GM21528 (cell line): ENCODE results near the gene PPM1L.
"Not testable (repeated sequence)": the region's sequence is repeated elsewhere in the genome, so short reads cannot be mapped to it uniquely, and the experiment has no call there.

Experiments
- ATAC-seq: cut with Tn5 transposase; IDR thresholded peaks from one replicate; pipeline ENCODE4 v1.9.1; 2021; ENCODE audit warnings: mild to moderate bottlenecking, moderate library complexity; ENCODE audit not compliant: unreplicated experiment, low FRiP score

Gene PPM1L

DNA sequence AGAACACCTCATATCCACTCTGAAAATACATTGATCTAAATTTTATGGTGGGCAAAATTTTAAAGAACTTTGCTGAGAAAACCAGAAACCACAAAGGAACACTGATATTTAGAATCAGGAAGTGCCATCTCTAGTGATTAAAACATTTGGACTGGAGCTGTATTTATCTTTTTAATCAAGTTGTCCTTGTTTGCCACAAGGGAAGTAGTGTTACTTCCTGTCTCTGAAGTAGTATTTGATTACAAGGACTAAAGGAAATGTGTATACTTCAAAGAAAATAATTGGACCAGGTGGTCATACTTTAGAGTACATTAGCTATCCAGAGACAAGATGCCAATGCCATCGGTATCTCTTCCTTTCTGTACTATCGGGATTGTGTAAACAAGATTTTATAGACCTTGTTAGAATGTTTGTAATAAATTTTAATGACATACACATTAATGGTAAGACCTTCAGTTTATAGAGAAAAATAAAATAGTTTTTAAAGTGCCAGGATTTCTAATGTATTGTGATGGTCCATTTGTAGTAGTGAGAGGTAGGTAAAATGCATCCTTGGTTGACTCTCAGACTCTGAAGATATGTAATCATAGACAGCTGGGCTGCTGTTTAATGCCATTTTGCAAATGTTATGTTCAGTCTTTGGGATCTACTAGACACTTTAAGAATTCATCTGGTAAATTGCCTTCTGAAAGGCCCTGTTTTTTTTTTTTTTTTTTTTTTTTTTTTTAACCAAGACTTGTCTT lies 217.2 kb downstream of the PPM1L start:
- no peak for ATAC-seq

DNA sequence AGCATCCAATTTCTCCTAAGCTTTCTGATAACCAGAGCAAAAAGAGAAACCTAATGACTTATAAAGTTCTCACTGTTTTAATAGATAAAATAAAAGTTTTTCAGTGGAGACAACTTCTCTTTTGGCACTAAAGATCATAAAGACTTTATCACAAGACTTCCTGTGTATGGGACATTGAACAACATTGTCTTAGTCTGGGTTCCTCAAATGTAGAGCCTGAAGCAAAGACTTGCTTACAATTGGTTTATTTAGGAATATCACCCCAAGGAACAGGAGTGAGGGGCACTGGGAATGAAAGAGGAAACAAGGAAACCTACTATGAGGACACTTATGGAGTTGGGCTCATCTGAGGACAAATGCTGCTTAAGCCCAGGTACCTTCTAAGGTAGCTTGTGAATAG lies 221.7 kb downstream of the PPM1L start:
- no peak for ATAC-seq

DNA sequence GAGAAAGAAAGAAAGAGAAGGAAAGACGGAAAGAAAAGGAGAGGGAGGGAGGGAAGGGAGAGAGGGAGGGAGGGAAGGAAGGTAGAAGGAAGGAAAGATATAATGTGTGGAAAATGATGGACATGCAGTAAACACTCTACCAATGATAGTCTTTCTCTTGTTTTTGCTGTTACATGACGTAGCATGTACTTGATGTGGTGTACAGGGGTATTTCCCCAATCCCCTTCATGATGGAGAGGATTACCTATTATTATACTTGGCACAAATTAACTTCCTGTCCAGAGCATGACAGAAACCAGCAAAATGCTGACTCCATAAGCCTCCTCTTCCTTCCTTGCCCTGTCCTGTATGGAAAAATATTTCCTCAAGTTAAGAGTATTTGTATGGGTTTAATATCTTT lies 224.7 kb downstream of the PPM1L start:
- peak; percentile 61 for ATAC-seq

DNA sequence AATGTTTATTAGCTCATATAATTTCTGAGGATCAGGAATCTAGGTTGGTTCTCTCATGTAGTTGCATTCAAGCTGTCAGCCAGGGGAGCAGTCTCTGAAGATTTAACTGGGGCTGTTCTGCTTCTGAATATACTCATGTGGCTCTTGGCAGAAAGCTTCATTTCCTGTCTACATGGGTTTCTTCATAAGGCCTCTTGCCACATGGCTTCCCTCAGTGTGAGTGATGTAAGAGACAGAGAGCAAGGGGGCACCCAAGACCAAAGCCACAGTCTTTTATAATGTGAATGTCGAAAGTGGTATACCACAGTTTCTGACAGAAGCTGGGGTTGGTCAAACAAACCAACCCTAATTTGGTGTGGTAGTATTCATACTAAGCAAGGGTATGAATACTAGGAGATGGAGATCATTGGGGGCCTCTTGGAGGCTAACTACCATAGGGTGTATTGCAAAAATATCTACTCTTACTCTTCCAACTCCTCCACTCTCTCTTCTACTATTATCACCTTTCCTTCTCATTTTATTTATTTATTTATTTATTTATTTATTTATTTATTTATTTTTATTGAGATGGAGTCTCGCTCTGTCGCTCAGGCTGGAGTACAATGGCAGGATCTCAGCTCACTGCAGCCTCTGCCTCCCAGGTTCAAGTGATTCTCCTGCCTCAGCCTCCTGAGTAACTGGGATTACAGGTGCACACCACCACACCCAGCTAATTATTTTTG lies 225.3 kb downstream of the PPM1L start:
- peak; percentile 89 for ATAC-seq

DNA sequence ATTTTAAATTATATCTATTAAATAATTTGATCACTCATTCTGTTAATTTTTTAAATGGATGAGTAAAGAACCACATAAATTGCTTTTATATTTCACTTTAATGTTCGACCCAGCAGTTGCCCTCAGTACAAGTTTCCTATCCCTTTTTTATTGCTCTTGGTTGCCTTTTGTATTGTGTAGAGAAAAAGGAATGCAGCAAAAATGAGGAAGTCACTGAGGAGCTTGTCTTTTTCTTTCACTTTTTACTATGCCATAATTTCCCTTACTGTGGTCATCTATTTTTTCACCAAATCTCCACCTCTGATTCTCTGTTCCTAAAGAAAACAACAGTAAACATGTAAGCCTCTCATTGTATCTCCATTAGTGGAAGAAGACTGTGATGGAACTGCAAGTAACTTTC lies 226.5 kb downstream of the PPM1L start:
- no peak for ATAC-seq

DNA sequence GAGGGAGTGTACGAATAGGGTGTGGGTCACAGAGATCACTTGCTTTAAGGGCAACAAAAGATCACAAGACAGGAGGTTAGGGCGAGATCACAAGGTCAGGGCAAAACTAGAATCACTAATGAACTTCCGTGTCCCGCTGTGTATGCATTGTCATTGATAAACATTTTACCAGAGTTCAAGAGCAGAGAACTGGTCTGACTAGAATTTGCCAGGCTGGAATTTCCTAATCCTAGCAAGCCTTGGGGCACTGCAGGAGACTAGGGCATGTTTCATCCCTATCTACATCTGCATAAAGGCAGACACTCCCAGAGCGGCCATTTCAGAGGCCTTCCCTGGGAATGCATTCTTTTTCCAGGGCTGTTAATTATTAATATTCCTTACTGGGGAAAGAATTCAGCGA lies 227.9 kb downstream of the PPM1L start:
- not testable (repeated sequence) for ATAC-seq

DNA sequence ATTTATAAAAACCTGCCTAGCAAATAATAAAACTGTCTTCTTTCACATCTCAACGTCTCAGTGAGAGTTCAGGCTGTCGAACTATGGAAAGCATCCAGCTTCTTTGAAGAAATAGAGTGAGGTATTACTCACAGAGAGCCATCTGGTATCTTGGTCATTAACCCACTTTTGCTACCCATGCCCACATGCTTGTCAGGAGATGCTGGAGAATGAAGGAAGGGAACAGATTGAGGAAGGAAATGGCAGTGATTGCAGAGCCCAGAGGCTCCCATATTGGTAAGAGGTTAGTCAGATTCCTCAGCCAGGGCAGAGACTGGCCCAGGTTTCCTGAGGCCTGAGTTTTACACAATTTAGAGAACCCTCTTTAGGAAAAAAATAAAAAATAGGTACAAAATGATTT lies 230.0 kb downstream of the PPM1L start:
- ATAC-seq, result no peak

DNA sequence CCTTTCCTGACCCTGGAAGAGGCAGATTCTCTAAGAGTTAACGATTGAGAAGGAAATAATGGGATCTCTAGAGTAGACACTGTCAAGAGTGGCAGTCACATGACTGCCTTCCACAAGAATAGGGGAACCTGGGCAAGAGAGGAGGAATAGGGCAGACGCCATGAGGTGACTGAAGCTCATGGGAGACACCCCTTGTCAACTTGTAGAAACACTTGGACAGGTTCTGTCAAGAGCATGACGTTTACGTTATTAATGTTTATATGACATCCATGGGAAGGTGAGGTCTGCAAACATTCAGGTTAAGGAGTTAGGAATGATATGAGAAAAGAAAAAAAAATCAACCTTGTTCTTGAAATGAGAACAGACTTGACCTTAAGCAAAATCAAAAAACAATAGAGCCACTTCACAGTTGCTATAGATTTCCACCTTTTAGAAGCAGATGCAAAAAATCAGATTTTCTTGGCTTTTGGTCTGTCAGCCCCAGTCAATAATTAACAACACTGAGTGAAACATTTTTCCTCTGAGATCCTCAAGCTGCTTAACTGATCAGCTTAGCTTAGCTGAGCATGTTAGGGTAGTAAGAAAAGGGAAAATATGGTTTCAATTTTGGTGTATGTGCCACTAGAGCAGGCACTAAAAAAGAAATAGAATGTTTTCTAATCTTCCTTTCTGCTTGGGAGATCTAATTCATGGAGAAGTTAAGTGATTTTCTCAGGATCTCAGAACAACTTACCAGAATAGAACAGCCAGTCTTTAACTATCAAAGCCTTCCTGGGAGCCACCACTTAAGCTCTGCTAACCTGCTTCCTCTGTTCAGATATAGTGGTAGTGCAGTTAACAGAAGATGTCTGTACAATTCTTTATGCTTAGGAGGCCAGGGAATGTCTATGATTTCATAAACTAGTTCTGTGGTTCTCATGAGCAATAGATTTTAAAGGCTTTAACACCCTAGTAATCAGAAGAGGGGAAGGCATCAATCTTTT lies 232.2 kb downstream of the PPM1L start:
- ATAC-seq, result peak; percentile 59

DNA sequence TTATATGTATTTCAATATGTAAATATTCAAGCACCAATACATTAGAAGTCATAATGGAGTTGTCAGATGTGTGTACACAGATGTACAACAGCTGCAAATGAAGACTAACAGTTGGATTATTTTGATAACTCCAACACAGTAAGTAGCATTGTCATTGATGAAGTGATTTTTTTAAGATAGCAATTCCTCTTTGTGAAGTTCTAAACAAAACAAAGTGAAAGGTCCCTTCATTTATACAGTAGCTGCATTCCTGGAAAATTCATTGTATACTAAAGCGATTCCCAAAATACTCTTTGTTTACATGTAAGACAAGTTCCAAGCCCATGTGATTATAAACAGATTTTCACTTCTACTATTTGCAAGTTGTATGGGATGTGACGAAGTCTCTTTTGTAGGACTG lies 234.4 kb downstream of the PPM1L start:
- no peak for ATAC-seq

DNA sequence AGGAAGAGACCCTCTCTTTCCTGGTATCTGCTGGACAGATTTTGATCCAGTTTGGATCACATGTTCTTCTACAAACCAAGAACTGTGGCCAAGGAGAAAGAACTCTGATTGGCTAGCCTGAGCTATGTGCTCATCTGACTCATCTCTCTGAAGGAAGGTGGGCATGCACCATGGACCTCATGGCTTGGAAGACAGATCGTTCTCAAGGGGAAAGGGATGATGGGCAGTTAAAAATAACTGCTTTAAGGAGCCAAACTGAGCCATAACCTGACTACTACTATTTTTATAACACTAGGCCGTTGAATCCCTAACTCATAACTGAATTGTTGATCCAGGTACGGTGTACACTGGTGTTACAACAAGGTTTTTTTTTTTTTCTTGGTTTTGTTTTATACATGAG lies 236.7 kb downstream of the PPM1L start:
- ATAC-seq, result no peak

DNA sequence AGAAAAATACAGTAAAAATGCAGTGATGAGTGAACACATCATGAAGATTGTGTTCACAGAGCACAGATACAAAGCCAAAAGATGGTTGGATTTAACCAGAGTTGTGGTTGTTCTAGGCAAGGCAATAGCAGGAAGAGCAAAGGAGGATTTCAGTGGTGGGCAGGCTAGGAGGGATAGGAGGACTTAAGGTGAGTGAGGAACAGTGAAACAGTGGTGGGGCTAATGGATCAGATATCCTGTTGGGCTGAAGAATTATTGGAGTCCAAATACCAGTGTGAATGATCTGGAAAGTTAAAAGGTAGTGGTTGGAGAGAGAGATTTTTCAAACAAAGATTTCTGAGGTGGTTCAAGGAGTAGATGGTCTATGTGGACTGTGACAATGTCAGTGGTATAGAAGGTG lies 240.8 kb downstream of the PPM1L start:
- no peak for ATAC-seq

DNA sequence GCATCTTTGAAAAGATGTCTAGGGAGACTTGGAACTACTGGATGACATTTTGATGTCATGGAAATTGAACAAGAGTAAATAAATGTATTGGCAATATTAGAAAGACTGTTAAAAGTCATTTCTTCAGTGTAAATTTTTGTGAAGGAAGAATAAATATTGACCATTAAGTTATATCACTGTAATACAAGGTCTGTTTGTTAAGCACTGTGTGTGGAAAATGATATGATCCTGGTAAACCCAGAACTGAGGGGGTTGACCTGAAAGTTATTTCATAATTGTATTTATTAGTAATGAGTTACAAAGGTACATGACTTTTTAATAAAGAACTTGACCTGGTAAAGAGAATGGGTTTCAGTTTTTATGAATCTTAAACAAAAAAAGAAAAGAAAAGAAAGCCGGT lies 242.6 kb downstream of the PPM1L start:
- no peak for ATAC-seq

DNA sequence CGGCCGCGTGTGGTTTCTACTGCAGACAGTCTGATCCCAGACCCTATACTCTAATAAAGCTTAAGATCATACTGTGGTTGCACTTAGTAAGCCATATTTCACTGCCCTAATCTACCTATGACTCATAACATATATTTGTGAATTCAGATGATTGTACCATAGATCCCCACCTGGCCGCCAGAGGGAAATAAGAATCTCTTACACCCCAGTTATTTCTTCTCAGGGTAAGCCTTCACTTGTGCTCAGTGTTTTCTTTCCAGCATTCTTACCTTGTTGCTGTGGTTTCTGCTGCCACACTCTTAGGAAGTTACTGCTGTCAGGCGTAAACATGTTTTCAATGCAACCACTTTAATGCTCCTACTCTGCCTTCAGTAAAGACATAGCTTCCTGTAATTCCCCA lies 243.2 kb downstream of the PPM1L start:
- no peak for ATAC-seq

DNA sequence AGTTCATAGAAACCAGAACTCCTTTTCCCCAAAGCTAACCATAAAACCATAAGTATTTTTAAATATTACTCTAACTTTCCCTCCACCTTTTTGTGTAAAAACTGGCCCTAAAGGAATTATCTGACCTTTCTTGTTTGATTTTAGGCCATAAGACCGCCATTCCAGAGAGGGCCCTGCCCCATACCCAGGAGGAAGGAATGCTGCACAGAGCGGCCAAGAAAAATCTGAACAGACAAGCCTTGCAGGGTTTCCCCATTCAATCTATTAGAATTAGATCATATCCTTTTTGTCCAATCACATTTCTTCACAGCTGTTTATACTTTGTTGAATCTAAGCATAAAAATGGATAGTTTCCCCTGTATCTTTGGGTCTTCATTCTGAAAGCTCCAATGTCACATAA lies 252.1 kb downstream of the PPM1L start:
- ATAC-seq, result no peak

DNA sequence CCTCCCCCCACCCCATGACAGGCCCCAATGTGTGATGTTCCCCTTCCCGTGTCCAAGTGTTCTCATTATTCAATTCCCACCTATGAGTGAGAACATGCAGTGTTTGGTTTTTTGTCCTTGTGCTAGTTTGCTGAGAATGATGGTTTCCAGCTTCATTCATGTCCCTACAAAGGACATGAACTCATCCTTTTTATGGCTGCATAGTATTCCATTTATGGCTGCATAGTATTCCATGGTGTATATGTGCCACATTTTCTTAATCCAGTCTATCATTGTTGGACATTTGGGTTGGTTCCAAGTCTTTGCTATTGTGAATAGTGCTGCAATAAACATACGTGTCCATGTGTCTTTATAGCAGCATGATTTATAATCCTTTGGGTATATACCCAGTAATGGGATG lies 254.1 kb downstream of the PPM1L start:
- ATAC-seq, result not testable (repeated sequence)

DNA sequence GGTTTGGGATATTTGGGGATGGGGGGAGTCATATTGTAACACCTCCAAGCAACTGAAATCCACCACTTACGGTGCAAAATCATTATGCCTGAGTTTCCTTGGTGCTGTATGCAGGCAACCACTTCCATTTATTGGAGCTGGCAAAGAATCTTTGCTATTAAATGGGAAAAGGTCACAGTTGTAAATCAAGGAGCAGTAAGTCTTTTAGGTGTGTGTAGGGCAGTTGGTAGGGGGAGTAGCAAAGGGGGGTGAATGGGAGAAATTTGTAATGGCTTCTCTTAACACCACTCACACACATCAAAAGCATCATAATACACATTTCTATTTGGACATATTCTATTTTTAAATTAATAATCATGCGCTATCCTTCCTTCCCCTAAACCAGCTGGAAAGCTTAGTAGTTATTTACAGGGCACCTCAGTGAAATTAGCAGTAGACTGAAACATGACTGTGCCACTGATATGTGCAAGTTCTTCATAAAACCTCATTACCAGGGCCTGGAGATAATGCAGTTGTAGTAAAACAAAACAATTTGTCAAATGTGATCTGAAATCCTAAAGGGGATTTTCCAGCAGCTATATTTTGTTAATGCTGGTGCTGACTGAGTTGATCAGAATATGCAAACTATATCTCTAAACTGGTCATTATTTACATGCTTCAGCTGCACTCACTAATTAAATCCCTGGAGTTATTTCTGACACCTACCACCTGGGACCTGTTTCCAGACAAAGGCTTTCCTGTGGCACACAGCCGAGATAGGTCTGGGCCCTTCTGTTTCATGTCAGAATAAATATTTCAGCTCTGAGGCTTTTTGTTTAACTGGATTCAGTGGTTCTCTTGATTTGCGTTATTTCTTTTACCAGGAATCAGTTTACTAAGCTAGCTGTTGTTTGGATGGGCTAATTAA lies 259.1 kb downstream of the PPM1L start:
- ATAC-seq, result no peak

DNA sequence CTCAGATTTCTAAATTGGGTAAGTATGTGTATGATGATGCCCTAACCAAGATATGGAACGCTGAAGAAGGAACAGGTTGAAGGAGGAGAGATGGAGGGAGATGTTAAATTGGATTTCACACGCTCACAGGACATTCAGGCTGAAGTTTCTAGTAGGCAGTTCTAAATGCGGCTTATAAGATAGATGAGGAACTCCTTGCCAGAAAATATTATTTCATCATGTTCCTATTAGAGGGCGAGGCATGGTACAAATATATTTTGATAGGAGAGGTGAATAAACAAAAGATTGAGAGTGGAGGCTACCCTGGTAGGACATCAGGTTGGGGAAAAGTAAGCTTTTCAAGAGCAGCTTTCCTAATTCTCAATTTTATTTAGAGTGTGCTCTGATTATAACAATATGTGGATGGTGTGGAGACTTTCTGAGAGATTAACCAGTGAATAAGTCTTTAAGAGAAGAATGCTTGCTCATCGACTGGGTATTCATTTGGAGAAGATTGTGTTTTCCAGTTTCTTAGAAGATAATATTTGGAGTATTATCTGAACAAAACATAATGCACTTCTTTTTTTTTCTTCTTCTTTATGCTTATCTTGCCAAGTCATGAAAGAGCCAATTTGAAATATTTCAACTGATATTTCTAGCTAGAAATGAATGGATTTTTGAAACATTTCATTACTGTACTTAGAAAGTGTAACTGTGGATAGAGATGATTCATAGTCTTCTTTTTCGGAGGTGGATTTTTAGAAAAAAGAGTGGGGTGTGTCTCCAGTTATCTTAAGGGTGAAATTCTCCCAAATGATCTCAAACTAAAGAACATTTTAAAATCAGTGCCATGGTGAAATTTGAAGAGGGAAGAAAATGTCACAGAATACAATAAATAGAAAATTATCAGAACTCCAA lies 260.6 kb downstream of the PPM1L start:
- ATAC-seq, result no peak

DNA sequence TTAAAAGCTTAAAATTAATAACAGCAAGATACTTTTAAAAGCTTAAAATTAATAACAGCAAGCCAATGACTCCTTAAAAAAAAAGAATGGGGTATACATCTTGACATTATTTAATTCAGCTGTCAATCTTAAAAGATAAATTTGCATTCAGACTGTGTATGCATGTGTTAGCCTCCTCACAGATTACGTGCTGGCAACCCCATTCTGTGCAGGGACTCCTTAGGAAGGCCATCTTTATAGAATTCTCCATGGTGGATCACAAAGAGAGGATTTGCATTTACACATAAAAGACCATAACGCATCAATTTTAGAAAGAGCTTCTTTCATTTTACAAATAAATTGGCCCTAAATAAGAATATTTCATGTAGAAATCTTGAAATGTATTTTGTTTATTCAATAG lies 261.9 kb downstream of the PPM1L start:
- no peak for ATAC-seq

DNA sequence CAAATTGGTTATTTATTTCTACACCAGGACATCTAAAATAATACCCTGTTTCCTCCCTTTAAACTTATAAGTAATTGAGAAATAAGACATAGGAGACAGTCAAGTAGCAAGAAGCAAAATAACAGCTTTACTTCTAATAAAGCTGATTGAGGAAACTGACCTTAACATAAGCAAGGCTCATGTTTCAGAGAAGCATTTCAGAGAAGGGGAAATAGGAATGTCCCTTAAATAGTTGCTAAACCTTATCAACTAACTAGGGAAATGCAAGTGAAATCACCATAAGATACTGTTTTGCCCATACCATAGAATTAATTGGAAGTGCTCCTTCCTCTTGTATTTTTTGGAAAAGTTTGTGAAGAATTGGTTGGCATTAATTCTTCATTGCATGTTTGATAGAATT lies 264.2 kb downstream of the PPM1L start:
- no peak for ATAC-seq
